NCI-H1417 treated with DMSO at 0.1 percent for 48 hours (cell line): Measurements from ENCODE around the gene ACVR1.
"Not testable (repeated sequence)": the region's sequence is repeated elsewhere in the genome, so short reads cannot be mapped to it uniquely, and the experiment has no call there.

Experiments
- DNase-seq: peaks from one replicate; lab custom pipeline; 2025; lab: John Stamatoyannopoulos, UW

Gene ACVR1

DNA sequence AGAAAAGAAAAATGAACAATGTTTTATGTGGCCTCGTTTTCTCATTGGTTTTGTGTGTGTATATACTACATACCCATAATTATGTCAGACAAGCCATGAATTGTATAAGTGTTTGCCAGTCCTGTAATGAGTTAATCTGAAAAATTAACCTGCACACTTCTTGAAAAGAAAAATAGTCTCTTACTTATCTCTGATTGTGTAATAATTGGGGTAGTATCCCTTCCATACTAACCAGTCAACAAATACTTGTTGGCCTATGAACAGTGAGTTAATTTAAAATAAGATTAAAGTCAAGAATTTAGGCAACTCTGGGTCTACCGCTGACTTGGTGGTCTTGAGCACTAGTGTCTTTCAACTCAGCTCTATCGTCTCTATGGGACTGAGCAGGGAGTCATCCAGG, 48.8 kb downstream of the ACVR1 start:
- no peak for DNase-seq

DNA sequence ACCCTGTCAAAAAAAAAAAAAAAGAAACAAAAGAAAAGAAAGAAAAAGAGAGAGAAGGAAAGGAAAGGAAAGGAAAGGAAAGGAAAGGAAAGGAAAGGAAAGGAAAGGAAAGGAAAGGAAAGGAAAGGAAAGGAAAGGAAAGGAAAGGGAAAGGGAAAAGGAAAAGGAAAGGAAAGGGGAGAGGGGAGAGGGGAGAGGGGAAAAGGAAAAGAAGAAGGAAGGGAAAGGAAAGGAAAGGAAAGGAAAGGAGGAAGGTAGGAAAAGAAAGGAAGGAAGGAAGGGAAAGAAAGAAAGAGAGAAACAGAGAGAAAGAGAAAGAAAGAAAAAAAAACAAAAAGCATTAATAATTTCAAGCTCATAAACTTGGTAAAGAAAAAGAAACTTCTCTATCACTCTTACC, 49.5 kb downstream of the ACVR1 start:
- not testable (repeated sequence) for DNase-seq

DNA sequence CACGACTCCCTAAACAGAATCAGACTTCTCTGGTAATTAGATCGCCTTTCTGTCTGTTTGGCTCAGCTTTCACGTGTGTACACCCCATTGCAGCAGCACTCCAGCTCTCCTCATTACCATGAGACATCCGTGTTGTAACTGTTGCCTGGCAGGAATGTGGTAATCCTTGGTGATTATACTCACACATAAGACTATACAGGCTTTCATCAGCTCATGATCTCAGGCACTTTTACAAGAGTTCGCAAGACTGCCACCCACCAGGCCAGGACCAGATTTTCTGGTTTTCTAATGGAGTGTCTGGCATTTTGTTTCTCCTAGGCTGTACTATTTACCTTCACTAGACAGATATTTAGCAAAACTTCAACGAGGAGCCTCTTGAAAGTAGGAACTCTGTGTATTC, 50.2 kb downstream of the ACVR1 start:
- no peak for DNase-seq

DNA sequence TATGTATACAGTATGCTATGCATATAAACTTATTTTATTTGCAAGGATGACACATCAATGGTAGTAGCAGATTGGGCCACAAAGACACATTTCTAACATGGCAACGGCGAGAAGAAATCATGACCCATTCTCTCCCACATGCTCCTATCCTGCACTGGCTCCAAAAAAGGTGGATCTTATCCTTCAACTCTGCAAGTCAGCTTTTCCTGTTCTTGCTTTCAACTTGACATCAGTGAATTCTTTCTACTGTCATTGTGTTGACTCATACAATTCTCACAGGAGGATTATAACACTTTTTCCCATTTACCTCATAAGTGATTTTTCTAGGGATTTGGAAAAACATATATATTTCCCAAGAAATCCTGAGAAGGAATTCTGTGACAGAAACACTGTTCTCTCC, 53.1 kb downstream of the ACVR1 start:
- no peak for DNase-seq

DNA sequence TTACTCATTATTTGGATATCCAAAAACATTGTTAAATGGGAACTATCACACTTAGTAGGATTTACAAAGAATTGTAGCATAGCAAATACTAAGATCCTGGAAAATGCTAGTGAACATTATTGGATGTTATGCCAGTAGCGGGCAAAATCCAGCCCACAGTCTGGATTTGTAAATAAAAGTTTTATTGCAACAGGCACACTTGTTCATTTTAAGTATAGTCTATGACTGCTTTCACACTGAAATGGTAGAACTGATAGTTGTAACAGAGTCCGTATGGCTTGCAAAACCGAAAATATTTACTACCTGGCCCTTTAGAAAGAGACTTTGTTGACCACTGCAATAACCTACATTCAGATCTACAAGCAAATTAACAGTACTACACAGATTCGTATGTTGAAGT, 53.6 kb downstream of the ACVR1 start:
- DNase-seq: no peak

DNA sequence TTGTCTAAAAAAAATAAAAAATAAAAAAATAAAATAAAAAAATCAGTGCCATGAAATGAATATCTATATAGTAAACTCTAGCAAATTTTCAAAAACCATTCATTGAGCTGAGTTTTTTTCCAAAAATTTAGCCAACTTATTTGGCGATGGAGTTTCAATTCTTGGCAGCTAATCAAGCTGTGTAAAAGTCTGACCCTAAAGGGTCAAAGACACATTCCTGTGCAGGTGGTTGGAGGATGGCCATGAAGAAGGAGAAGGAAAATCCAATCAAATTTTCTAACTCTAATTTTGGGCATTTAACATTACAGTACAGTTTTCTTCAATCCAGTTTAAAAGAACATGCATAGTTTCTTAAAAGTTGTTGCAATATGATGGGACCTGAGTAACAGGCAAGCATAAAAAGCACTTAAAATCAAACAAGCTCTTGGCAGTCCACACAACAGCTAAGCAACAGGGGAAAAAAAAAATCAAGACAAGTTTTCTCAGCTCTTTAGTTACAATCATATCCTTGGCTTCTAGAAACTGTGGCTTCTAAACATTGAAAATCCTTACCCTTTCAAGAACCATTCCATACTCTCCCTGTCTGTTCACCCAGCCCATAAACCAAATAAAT, 54.5 kb downstream of the ACVR1 start:
- DNase-seq: no peak

DNA sequence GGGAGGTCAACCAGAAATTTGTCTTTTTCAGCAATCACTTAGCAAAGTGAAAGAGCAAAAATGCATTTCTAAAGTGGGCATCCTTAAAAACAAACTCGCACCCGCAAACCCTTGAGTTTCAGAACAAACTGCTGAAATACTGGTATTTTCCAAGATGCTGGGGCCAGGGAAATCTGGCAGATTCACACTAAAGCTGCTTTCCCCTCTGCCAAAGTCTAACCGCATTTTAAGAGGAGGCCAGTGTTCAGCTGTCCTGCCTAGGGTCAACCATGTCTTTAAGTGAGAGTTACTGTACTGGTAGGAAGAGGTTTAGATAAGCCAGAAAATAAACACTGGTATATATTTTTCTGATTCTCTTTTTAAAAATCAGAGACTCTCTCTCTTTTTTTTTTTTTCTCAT, 55.9 kb downstream of the ACVR1 start:
- DNase-seq: no peak

DNA sequence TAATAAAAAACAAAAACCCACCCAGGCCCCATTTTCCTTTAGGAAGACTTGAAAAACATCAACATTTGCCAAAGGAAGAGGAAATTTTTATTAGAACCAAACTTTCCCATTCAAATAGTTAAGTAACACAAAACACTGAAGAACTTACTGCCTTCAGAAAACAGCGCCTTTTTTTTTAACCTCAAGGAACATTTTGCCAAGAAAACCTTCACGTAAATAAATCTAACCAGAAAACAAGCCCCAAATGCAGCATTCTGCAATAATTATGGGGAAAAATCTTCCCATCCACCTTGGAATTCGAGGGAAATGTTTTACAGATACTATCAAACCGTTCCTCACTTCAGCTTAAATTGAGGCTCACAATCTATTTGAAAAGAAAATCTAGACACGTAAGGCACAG, 56.4 kb downstream of the ACVR1 start:
- DNase-seq: no peak

DNA sequence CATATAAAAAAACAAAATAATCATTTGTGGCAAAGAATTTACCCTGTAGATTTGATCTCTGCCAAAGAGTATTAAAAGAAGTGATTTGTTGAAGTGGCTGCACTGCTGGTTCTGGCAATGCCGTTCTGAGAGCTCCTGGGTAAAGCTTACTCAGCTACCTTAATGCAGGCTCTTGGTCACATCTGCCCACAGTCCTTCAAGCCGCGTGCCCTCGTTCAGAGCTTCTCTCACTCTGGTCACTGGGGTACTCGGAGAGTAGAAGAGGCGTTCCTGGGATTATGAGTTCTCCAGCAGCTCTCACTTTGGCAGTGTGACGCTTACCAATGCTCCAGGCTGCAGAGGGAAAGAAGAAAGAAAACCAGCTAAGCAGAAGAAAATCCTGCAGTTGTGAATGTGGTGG, 57.9 kb downstream of the ACVR1 start:
- no peak for DNase-seq

DNA sequence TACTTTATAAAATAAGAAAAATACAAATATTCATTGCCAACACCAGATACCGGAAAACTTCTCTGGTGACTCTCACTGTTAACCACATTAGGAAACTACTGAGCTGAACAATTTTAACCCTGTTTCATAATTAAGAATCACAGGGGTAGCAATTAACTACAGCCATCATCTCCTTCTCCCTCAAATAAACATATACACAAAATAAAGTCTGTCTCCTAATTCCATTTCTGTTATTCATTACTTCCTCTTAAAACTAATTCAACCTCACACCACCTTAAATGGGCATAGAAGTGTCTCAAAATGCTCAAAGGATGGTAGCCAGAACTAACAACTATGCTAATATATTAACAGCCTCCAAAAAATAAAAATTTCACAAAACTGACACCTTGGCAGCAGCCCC, 60.7 kb downstream of the ACVR1 start:
- no peak for DNase-seq

DNA sequence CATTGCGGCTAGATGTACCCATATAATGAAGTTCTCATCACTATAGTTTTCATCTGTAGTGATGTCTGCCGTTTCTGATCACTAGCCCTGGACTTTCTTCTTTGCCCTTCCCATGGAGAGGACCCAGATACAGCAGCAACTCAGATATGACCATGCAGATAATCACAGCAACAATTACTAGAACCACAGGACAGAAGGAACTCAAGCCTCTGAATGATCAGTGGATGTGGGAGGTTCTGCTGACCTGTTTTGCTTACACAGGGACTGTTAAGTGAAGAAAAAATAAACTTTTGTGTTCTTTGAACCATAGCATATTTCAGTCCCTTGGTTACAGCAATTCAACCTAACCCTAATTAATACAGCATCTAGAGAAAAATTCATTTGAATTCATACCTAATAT, 62.7 kb downstream of the ACVR1 start:
- DNase-seq: no peak

DNA sequence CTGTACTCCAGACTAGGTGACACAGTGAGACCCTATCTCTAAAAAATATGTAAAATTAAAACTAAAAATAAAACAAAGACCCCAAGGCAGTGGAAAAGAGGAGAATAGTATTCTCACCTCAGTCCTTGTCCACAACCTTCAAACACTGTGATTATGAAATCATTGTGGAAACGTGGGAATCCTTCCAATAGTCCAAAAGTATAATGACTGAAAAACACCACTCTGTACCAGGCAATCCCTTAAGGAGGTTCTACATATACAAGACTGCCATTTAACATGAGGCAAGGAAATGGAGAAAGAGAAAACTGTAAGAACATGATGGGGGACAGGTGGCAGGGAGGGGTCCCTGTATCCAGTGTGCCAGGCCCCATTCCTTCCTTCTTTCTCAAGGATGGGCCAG, 66.1 kb downstream of the ACVR1 start:
- no peak for DNase-seq

DNA sequence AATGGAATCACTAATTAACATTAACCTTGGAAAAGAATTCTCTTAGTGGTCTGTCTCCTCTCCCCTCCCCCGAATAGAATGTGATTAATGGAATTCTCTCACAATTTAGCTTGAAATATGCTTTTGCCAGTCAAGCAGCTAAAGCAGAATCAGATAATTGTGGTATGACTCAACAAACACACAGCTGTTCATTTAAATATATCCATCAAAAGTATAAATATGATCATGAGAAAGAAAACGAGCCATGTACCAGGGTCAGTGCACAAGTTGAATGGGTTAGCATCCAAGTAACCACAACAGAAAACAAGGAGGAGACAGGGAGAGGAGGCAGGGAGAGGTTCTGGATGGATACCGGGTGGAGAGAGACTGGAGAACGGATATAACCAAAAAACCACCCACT, 66.9 kb downstream of the ACVR1 start:
- no peak for DNase-seq

DNA sequence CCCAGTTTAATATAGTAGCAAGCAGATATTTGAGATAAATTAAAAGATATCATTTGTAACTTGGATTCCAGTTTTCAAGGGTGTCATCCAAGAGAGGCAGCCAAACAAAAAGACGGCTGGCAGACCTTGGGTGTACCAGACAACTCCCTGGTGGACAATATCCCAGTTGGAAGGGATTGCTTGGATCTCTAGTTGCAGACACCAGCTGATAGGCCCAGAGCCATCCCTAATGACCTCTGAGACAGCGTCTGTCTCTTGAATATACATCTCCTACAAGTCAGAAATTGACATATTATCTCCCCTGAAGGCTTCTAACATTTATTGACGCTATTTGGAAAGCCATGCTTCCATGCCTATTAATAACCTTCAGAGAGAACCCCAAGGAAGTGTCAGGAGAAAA, 67.7 kb downstream of the ACVR1 start:
- DNase-seq: no peak

DNA sequence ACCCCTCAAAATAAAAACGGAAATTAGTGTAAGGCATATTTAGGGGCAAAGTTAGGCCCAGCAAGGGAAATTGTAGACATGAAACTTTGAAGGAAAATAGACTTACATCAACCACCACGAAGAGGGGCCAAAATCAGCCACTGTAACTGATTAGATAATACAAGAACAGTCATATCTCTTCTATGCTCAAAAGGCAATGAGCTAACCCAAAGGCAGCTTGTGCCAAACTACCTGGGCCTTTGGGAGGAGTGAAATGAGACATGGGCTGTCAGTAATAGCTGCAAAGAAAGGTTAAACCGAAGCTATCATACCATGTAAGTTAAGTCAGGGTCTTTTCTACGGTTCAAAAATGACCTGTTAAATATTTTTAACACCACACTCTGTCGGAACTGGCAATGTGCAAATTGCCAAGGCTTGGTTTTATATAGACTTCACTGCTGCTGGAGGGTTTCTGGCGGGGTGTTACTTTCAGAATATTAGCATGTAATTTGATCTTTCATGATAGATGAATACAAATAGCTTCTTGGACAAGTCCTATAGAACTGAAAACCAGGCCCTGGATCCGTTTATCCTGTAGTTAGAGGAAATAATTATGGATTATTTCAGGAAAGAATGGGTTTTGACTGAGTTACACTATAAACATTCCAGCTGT, 69.6 kb downstream of the ACVR1 start:
- no peak for DNase-seq

DNA sequence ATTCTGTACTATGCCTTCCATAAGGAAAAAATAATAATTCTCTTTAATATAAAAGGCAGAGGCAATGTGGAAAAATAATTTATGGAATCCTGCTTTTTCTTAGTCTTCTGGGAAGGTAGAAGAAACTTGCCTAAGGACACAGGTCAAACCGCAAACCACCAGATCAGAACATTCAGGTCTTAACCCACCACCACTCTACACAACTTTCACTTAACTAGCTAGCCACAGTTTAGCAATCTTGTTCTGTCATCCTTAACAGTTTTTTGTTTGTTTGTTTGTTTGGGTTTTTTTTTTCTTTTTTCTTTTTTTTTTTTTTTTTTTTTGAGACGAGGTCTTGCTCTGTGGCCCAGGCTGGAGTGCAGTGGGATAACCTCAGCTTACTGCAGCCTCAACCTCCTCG, 70.6 kb downstream of the ACVR1 start:
- no peak for DNase-seq

DNA sequence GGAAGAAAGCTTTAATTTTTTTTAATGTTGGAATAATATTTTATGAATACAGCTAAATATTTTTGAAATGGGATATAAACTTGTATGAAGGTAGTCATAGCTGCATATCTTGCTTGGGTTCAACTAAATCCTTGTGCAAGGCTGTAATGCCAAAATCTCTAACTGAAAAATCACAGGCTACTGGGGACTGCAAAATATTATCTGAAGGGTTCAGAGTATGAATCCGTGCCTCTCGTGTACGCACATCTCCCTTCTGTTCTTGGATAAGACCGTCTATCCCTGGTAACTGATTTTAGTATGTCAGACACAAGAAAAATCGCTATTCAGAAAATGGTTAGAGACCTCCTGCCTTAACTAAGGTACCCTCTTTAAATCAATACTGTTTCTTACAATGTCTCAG, 71.8 kb downstream of the ACVR1 start:
- no peak for DNase-seq

DNA sequence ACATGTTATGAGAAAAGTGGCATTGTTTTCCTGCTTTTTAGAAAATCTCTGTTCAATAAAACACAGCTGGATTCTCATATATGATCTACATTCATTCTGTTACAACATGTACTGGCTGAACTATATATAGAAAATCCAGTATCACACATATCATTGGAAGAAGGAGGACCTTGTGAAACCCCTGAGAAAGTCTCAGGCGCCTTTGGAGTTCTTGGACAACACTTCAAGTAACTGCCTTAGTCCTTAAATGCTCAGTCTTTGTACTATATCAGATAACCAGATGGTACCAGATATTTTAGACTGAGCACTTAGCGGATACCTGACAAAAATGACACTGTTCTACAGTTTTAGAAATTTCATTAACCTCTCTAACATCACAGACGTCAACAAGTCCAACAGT, 72.2 kb downstream of the ACVR1 start:
- DNase-seq: no peak

DNA sequence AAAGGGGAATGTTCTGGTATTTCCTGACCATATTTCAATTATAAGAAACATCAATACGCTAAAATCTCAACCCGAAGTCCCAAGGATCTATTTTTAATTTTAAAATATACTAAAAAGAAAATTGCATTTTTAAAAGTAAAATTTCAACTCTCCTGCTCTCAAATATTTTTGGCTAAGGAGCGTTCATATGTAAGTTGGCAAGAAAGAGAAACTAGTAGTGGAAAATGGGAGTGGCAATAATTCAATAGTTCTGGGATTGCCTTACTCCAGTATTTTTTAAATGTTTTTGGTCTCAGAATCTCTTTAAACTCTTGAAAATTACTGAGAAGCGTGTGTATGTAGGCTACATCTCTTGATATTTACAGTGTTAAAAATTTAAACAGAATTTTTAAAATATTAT, 72.7 kb downstream of the ACVR1 start:
- no peak for DNase-seq

DNA sequence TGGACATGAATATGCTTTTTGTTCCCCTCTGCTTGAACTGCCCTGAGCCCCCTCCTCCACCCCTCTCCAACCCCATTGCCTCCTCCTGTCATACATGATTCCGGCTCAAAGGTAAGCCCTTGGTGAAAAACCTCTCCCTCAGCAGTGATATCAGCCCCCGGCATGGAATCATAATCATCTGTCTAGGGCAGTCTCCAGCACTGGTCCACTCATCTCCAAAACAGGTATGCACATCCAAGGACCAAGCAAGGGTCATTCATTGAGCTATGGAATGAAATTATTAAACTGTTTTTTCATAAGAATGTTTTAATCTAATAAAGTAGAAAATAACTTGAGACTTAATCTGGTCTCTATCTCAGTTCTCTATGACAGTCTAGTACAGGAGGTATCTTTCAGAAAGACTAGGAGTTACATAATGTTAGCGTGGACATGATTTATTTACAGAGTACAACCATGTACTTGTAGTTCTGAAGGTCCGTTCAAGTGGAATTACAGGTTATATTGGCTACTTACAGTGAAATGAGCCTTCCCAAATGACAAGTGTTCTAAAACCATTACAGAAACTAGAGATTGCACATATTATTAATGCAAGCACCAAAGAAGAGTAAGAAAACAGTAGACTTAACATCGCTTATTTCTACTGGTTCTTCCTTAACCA, 75.2 kb downstream of the ACVR1 start:
- no peak for DNase-seq

DNA sequence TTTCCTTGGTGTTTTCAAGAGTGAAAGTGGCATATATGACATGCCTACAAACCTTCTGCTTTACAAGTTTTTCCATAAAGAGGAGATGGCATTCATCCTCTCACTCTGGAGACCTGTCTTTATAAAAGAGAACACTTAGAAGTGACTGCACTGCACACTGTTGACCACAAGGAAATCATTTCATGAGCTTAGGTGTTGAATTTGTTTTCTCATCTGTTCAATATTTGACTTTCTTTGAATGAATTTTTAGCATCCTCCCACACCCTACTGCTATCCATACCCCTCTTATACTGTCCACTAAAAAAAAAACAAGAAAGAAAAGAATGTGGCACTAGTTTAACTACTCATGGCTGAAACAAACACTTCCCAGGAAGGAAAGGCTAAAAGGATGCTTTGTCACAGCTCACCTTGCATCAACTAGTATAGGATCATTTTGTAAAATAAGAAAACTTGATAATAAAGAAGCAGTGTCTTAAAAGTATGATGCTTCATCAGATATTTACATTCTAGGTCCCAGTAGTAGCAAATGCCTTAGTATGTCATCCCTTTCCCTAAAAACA, 83.0 kb downstream of the ACVR1 start:
- no peak for DNase-seq

DNA sequence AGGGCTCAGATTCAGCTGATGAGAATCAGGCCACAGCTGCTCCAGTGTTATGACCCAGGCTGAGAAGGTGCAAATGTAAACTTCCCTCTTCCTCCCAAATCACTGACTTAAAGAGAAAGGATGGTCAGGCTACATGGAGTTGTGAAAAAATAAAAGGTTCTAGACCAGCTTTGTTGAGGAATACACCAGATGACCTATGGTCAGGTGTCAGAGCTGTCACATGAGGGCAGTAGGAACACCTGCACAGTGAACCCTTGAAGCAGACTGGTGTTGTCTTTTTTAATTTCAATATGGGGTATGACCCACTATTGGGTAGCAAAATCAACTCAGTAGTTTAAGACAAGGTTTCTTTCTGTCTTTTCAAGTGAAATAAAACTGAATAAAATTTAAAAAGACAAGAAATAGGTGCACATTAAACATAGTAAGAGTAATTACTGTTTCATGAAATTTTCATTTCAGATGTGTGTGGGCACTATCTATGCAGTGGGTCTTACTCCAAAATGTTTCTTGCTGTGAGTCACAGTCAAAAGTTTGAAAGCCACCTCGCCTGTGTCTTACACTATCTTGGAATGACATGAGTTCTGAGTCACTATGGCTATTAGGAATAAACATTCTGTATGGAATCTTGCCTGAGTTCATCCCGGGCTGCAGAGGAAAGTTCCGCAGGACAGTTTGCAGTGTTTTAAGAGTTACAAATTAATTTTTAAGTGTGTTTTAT, 83.6 kb downstream of the ACVR1 start:
- no peak for DNase-seq

DNA sequence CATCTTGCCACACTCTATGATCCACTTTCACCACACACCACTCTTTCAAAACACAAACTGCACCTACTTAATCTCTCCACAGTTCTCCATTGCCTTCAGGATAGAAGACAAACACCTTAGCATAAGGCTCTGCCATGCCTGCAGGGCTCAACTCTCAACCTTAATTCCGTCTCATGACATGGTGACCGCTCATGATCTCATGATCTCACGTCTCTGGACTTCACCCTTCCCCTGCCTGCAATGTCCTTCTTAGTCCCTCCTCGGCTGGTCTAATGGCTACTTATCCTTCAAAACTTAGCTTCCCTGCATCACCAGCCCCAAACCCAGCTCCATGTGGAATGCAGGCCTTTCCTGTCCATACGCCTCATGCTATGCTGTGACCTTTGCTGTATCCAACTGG, 85.3 kb downstream of the ACVR1 start:
- DNase-seq: no peak
